Endothelial cell of hepatic sinusoid (primary cell): ENCODE data around the gene ZNF121.
"Not testable (repeated sequence)": the region's sequence is repeated elsewhere in the genome, so short reads cannot be mapped to it uniquely, and the experiment has no call there.

Source experiments
- in situ Hi-C: cut with HindIII; loops from 2 replicates; pipeline ENCODE4 v1.10.0; 2017; ENCODE audit warnings: low sequenced_read_pairs

The ZNF121 gene

DNA sequence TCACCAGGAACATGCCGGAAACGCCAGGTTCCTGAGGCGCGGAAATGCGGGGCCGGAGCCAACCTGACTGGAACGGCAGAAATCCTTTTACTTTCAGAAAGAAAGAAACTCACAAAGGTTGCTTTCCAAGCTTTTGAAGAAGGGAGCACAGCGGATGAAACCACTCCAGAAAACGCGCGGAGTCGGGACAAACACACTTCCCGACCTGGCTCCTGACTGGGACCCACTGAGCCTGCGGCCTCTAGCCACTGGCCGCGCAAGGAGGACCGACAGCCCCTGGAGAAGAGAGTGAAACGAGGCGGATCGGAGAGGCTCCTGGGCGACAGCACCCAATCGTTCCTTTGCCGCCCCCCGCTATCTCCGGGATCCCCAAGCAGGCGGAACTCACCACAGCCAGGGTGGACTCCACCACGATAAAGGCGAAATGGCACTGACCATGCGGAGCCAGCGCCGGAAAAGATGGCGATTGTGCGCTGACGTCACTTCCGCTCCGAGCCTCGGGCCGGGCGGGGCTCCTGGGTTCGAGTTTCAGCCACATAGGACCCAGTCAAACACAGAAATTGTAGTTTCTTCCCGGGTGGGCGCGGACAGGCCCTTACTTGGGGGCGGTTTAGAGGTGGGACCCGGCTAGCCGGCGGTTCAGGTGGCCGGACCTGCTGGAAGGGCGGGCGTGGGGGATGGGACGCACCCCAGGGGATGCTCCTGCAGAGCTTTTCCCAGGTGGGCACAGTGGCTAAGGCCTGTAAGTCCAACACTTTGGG is at the start of gene ZNF121:
Gene ZNF121 (minus strand): TSS at position 432 of the 761 bp plus-strand sequence. CDS start 16,407 bp downstream, outside the sequence.
- in situ Hi-C loops = no loop called here

- in situ Hi-C loops = loop anchor here (5.0 kb wide), 1 partner anchor 169 kb away; no protein-coding TSS in a partner anchor
These were observed 43.6 kb upstream of the ZNF121 start for GRCh38 chr19:9627856-9628255.

DNA sequence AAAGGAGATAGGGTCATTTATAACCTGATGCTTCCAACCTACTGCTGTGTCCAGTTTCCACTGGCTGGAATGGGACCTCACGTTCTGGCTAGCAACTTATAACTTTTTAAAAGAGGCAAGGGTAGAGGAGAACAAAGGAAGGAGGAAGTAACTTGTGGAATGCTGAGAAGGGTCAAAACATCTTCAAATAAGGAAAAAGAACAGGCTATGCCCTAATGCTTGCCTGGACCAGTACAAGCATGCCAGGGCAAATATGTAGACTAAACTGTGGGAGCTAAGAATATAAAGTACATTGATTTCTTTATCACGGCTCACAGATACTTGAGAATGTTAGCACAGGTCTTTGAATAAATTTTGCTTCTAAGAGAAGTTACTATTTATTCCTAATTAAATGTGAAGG is 38.2 kb upstream of the ZNF121 start:
- in situ Hi-C loops = no loop called here

- in situ Hi-C loops = no loop called here
These were observed 37.1 kb upstream of the ZNF121 start, which contains the start of gene ZNF561 for GRCh38 chr19:9621156-9622037. ZNF561 (minus strand) TSS chr19:9621232; CDS start chr19:9619456, 1,776 bp downstream.

- in situ Hi-C loops = no loop called here
These were observed 36.5 kb upstream of the ZNF121 start for GRCh38 chr19:9620842-9621155.

- in situ Hi-C loops = no loop called here
These were observed 31.5 kb upstream of the ZNF121 start for GRCh38 chr19:9615844-9616243.

- in situ Hi-C loops = no loop called here
These were observed 26.3 kb upstream of the ZNF121 start for GRCh38 chr19:9610484-9611113.

DNA sequence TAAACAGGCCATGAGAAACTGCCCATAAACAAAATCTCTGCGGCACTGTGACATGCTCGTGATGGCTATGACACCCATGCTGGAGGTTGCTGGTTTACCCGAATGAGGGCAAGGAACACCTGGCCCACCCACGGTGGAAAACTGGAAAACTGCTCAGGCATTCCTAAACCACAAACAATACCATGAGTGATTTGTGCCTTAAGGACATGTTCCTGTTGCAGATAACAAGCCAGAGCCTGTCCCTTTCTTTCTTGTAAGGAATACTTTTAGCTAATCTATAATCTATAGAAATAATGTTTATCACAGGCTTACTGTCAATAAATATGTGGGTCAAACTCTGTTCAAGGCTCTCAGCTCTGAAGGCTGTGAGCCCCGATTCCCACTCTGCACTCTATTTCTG is 24.6 kb upstream of the ZNF121 start:
- in situ Hi-C loops = no loop called here

GRCh38 chr19:9597027-9597426 is 12.7 kb upstream of the ZNF121 start:
- in situ Hi-C loops = no loop called here

GRCh38 chr19:9586764-9587163 is 2.5 kb upstream of the ZNF121 start:
- in situ Hi-C loops = no loop called here

DNA sequence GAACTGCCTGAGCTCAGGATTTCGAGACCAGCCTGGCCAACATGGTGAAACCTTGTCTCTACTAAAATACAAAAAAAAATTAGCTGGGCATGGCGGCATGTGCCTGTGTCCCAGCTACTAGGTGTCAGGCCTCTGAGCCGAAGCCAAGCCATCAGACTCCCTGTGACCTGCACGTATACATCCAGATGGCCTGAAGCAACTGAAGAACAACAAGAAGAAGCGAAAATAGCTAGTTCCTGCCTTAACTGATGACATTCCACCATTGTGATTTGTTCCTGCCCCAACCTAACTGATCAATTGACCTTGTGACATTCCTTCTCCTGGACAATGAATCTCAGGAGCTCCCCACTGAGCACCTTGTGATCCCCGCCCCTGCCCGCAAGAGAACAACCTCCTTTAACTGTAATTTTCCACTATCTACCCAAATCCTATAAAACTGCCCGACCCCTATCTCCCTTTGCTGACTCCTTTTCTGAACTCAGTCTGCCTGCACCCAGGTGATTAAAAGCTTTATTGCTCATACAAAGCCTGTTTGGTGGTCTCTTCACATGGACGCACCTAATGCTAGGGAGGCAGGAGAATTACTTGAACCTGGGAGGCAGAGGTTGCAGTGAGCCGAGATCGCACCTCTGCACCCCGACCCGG is 2.1 kb downstream of the ZNF121 start:
- in situ Hi-C loops = not testable (repeated sequence)

DNA sequence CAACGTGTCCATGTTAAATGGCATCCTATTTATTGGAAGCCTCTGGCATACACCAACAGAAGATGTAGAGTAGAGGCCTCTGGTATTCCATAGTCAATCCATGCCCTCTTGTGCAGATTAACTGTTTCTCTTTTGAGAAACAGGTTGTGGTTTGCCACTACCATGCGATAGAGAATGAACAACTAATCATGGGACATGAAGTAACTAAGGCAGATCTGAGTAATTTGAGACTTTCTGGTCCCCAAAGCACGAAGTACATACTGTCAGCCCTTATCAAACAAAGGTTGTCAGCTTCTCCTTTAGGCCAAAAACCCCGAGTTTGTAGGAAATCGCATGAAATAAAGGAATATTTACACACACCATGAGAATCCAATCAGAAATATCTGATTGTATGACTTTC is 3.6 kb downstream of the ZNF121 start:
- in situ Hi-C loops = no loop called here

- in situ Hi-C loops = no loop called here
These were observed 14.0 kb downstream of the ZNF121 start for GRCh38 chr19:9570255-9570654.

DNA sequence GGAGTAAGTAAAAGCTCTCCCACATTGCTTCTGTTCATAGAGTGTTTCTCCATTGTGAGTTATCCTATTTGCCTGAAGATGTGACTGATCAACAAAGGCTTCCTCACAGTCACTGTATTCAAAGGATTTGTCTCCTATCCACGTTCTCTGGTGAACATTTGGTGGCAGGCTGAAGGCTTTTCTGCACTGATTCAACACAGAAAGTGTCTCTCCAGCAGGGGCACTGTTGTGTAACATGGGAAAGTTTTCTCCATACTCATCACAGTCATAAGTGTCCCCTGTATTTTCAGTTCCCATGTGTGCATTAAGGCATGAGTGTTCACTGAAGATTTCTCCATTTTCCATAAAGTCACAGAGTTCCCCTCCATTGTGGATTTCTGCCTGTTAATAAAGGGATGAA is 17.6 kb downstream of the ZNF121 start:
- in situ Hi-C loops = no loop called here

GRCh38 chr19:9565900-9566705 is 18.2 kb downstream of the ZNF121 start:
- in situ Hi-C loops = no loop called here

DNA sequence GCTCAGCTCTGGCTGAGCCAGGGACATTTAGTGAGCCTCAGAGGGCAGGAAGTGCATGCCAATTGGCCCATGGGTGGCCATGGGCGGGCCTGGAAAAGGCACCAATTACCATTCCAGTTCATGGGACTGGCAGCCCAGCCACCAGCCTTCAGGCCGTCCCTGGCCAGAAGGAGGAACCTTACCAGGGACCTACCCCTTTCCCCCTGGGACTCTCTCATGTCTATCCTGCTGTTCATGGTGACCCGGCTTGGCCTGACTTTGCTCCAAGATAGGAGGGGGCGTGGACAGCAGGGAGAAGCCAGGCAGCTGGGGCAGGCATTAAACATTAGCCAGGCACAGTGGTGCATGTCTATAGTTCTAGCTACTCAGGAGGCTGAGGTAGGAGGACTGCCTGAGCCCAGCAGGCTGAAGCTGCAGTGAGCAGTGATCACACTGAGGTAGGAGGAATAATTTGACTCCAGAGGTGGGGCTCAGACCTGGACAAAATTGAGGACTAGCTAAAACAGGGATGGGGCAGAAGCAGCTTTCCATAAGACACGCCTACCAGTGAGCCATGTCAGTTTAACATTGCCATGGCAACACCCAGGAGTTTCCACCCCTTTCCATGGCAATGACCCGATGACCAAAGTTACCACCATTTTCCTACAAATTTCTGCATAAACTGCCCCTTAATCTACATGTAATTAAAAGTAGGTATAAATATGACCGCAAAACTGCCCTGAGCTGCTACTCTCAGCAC is 31.6 kb downstream of the ZNF121 start:
- in situ Hi-C loops = no loop called here

DNA sequence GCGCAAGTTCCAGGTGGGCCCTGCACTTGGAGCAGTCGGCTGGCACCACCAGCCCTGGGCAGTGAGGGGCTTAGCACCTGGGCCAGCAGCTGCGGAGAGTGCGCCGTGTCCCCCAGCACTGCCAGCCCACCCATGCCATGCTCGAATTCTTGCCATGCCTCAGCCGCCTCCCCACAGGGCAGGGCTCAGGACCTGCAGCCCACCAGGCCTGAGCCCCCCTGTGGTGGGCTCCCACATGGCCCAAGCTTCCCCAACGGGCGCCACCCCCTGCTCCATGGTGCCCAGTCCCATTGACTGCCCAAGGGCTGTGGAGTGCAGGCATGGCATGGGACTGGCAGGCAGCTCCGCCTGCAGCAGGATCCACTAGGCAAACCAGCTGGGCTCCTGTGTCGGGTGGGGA is 36.4 kb downstream of the ZNF121 start:
- in situ Hi-C loops = no loop called here

GRCh38 chr19:9541281-9541680 is 43.0 kb downstream of the ZNF121 start:
- in situ Hi-C loops = not testable (repeated sequence)

- in situ Hi-C loops = not testable (repeated sequence)
These were observed 44.4 kb downstream of the ZNF121 start for GRCh38 chr19:9539921-9540320.
